ENCODE data around the gene CPB1. TPM values are rescaled to one million over a fixed set of nuclear protein-coding genes. Genes with fewer than 3 reads are reported as not detected.

The CPB1 gene
- total and polyA plus RNA-seq, 2 of the 8 experiments (the other 6 are each of a cell fraction or from before 2014, with no cell fraction given), result not detected

DNA sequence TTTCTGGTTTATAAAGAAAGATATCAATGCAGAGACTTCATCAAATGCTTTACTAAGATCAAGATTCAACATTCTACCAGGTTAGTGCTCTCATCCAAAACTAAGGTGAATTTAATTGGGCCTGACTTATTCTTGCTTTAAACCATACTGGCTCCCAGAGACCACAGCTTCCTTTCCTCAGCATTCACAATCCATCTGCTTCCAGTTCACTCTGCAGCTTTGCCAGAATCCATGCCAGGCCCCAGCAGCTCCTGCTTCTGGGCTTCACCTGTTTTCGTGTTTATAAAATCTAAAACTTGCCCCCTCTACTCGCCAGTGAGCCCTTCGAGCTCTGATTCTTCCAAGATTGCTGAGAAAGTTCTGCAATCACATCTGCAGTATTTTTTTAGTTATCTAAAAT is 2.3 kb downstream of the CPB1 start (continued):
- TF ChIP-seq CTCF (IDR thresholded peaks at IDR 0.05; ENCODE audit: control extremely low read depth in 1 of 3, insufficient read depth in 1 of 3, low read depth in 1 of 3, low read length in 3 of 3) (no peak), NANOG (IDR thresholded peaks at IDR 0.05; ENCODE audit: insufficient read depth, low read depth, low read length, poor library complexity, severe bottlenecking) (no peak), CHD2 (IDR thresholded peaks at IDR 0.05; ENCODE audit: low read length) (no peak)
